Fibroblast of skin of right quadriceps (primary cell): ENCODE results near the gene SGSH.
A peak's percentile ranks its signal among the peaks of the same experiment; 100 is the strongest.
"Not testable (repeated sequence)": the region's sequence is repeated elsewhere in the genome, so short reads cannot be mapped to it uniquely, and the experiment has no call there.

ENCODE experiments used
- DNase-seq: peaks from one replicate; pipeline ENCODE4 v3.0.0-alpha.2; 2013

Gene SGSH

DNA sequence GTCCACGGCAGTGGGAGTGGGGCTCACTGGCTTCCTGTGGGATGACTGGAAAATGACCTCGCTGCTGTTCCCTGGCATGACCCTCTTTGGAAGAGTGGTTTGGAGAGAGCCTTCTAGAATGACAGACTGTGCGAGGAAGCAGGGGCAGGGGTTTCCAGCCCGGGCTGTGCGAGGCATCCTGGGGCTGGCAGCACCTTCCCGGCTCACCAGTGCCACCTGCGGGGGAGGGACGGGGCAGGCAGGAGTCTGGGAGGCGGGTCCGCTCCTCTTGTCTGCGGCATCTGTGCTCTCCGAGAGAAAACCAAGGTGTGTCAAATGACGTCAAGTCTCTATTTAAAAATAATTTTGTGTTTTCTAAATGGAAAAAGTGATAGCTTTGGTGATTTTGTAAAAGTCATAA is 32.7 kb upstream of the SGSH start:
- DNase-seq, result peak; percentile 22

DNA sequence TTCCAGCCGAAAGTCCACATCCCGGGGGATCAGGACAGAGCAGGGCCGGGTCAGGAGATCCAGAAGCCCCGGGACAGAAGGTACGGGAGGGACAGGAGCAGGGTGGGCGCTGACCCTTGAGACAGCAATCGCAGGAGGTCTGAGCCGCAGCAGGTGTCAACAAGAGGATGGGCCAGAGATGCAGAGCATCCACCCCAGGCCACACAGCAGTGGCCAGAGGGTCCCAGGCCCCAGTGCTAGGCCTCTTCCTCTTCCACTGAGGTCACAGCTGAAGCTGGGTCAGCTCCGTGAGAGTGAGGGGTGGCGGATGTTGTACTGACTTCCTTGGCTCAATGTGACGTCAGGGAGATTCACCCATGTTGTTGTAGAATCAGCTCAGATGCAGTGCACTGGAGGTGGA is 31.8 kb upstream of the SGSH start:
- no peak for DNase-seq

DNA sequence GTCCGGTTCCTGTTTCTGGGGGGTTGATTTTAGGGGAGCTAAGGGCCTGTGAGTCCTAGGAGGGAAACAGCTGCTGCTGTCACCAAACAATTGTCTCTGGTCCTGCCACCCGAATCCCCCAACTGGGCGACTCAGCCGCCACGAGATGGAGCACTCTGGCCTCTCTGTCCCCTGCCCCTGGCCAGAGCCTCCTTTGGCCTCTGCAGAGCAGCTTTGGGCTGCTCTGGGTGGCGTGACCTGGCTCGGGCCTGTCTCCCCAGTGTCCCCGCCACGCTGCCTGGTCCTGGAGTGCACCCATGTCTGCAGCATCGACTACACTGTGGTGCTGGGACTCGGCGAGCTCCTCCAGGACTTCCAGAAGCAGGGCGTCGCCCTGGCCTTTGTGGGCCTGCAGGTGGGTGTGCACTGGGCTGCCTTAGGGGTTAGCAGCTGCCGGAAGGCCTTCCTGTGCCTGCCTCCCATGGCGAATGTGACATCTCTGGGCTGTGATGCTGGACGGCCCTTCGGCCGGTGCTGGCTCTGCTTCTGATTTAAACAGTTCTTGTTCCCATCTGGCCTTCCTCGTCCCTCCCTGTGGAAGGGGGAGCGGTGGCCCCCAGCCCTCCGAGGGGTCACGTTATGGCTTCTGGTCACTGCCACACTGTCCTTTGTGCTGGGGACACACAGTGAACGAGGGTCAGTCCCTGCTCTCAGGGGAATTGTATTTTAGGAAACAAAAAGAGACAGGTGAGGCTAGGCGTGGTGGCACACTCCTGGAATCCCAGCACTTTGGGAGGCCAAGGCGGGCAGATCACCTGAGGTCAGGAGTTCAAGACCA is 29.0 kb upstream of the SGSH start:
- no peak for DNase-seq

DNA sequence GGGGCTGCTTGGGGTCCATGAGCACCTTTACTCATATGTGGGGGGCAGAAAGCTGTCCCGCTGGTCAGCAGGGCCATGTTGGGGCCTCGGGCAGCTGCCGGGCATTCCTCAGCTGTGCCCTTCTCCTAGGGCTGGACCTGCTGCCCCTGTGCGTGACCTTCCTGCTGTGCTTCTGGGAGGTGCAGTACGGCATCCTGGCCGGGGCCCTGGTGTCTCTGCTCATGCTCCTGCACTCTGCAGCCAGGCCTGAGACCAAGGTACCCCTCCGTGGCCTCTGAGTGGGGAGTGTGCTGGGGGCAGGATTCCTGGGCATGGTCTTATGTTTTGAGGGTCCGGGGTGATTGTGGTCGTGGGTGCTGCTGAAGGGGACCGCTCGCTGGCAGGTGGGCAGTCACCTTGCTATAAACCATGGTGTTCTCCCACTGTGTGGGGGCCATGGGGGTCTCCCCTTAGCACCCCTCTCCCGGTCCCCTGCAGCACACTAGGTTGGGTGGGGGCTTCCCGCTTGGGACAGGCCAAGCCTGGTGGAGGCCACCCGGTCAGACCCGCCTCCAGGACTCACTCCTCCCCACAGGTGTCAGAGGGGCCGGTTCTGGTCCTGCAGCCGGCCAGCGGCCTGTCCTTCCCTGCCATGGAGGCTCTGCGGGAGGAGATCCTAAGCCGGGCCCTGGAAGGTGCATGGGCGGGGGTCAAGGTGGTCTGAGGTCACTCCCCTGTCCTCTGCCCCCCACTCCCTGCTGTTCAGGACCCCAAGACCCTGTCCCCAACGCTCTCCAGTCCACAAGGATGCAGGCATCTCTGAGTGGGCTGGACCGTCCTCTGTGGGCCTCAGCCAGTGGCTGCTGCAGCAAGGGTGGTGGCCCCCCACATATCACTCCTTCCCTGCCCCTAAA is 28.1 kb upstream of the SGSH start:
- DNase-seq, result no peak

DNA sequence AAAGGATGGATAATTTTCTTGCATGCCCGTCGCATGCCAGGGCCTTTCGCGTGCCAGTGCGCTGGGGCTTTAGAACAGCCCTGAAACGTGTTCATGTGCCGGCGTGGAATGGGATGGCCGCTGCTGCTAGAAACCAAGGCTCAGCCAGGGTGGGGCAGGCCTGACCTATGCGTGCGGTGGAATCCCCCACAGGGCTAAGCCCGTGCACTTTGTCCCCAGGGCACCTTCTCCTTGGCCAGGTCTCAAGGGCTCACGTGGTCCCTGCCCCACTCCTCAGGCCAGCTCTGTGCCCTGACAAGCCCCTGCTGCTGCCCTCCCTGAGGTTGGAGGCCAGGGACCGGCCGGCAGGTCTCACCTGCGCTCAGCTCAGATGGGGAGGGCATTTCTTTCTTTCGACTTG is 27.4 kb upstream of the SGSH start:
- DNase-seq, result no peak

DNA sequence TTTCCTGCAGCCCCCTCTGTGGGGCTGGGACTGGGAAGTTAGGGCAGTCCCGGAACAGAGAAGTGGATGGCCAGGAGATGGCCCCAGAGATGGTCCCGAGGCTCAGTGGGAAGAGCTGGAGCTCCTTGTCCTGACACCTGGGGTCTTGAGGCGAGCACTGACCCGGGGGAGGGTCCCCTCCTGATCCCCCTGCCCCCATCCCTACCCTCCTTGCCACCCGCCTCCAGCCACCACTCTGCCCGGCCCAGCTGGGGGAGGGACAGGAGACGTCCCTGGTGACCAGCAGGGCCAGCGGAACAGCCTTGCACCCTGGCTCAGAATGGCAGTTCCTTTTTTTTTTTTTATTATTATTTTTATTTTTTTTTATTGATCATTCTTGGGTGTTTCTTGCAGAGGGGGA is 26.6 kb upstream of the SGSH start:
- no peak for DNase-seq

DNA sequence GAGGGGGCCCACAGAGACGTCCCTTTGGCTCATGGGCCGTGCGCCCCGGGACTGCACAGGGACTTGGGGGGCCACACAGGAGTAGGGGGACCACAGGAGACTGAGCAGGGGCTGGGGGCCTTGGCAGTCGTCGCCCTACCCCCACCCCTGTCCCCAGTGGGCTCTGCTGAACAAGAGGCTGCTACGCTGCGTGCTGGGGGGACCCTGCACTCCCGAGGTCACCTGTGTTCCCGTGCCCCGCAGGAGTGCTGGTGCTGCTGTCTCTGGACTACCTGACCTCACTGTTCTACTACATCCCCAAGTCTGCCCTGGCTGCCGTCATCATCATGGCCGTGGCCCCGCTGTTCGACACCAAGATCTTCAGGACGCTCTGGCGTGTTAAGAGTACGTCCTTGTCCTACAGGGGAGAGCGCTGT is 26.1 kb upstream of the SGSH start:
- no peak for DNase-seq

GRCh38 chr17:80245566-80246265 is 25.6 kb upstream of the SGSH start:
- DNase-seq, result no peak

DNA sequence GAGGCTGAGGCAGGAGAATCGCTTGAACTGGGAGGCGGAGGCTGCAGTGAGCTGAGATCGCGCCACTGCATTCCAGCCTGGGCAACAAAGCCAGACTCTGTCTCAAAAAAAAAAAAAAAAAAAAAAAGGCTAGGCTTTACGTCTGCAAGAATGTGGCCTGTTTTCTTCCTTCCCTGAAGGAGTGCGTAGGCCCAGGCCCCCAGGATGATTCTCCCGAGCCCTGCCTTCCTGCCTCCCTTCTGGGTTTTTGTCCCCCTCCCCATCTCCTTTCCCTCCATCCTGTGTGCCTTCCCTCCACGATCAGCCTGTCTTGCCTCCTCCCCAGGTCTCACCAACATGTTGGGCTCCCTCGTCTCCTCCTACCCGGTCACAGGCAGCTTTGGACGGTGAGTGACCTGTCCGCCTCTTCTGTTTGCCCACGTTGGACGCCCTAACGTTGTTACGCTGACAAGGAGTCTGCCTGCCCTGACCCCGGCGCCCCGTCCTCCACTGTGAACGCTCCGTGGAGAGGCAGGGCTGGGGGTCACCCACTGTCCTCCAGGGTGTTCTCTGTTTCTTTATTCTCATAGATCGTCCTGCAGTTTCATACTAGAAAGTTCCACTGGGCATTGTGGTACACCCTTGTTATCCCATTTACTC is 24.9 kb upstream of the SGSH start:
- DNase-seq, result no peak

- DNase-seq, result not testable (repeated sequence)
Observed at GRCh38 chr17:80244448-80244847, 24.3 kb upstream of the SGSH start.

DNA sequence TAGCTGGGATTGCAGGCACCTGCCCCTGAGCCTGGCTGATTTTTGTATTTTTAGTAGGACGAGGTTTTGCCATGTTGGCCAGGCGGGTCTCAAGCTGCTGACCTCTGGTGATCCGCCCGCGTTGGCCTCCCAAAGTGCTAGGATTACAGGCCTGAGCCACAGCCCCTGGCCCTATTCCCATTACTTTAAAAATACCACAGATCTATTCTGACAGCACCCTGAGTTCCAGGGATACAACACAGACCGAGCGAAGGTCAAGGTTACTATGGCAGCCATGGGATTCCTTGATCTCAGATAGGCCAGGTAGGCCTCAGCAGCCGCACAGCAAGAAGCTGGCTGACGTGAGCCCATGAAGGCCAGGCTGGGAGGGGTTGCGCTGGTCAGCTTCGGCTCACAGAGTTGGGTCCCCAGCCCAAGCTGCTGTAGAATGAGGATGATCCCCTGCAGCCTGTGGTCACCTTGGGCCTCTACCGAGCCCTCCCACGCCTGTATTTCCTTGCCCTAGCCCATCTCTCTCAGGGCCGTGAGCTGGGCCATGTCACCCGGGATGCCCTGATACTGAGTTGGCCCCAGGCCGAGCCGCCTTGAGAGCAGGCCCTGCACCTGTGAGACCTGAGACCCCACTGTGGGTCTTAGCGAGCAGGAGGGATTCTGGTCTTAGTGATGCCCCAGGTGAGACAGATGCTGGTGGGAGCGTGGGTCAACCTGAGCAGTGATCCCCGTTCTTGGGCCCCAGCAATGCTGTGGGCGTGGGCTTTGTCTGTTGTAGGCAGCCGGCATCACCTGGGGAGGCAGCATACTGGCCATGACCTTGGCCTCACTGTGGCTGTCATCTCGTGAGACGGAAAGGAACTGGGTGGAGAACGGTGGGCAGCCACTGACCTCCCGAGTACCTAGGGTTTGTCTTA is 23.6 kb upstream of the SGSH start:
- DNase-seq, result no peak

- DNase-seq, result no peak
Observed at GRCh38 chr17:80242505-80242904, 22.4 kb upstream of the SGSH start.

DNA sequence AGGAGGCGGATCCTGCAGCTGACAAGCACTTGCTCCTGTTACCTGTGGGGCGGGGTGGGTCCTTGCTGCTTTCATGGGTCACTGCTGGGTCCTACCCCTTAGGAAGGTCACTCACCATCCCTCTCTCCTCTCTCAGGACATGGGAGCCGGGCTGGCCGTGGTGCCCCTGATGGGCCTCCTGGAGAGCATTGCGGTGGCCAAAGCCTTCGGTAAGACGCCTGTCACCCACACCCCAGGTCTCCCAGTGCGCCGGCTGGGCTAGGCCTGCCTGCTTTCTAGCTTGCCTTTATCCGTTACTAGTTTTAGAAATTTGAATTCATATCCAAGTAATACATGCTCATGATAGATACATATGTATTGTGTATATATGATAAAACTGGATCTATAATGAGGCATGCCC is 17.3 kb upstream of the SGSH start:
- DNase-seq, result no peak

GRCh38 chr17:80236911-80237310 is 16.8 kb upstream of the SGSH start:
- no peak for DNase-seq

GRCh38 chr17:80233202-80233601 is 13.1 kb upstream of the SGSH start:
- no peak for DNase-seq

GRCh38 chr17:80232438-80232837 is 12.3 kb upstream of the SGSH start:
- no peak for DNase-seq

DNA sequence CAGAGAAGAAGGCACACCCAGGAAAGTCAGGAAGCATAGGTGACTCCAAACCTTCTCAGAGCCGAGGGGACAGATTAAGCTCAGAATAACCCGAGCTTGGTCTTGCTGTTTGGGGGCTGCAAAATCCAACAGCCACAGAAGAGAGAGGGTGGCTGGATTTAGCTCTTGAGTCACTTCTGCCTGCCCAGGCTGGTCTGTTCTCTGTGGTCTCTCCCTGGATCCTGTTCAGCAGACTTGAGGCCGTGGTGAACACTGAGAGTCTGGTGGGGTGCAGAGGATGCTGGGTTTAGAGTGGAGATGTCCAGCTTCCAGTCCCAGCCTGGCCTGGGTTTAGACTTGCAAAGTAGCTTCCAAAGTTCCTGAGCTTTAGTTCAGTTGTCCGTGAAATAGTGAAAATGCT is 8.9 kb upstream of the SGSH start:
- DNase-seq, result no peak

DNA sequence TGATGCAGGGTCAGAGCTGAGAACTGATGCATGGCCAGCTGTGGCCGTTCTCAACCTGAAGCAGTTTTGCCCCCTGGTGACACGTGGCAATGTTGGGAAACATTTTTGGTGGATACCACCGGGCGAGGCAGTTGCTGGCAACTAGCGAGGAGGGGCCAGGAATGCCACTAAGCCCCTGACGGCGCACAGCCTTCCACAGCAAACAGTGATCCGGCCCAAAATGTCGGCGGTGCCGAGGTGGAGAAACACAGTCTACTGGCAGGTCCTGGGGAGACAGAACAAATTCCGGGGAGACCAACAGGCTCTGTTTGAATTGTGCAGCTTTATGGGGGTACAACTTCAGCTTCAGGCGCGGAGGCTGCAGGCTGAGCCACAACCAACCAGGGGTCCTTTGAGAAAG is 8.3 kb upstream of the SGSH start:
- no peak for DNase-seq

DNA sequence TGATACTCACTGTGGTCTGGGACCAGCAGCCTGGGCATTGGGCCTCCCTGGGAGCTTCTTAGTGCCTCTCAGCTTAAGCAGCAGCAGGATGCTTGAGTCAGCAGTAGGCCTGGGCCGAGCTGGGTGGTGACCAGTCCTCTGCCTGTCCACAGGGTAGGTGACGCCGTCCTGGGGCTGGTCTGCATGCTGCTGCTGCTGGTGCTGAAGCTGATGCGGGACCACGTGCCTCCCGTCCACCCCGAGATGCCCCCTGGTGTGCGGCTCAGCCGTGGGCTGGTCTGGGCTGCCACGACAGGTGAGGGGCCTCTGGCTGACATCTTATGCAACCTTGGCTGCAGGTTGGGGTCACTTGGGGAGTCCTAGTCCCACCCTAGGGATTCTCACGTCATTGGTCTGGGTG is 7.5 kb upstream of the SGSH start:
- no peak for DNase-seq

DNA sequence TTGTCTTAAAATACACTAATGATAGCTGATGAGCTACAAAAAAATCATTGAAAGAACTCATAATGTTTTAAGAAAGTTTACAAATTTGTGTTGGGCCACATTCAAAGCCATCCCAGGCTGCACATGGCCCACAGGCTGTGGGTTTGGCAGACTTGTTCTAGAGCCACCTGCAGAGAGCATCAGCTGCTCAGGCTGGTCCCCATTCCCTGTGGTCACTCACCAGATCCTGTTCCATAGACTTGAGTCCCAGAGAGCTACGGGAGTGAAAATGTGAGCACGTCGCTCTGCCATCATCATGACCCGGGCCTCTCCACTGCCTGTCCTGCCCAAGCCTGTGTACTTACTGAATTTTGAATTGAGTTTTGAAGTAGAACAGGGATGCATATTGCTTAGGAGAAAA is 7.0 kb upstream of the SGSH start:
- no peak for DNase-seq

DNA sequence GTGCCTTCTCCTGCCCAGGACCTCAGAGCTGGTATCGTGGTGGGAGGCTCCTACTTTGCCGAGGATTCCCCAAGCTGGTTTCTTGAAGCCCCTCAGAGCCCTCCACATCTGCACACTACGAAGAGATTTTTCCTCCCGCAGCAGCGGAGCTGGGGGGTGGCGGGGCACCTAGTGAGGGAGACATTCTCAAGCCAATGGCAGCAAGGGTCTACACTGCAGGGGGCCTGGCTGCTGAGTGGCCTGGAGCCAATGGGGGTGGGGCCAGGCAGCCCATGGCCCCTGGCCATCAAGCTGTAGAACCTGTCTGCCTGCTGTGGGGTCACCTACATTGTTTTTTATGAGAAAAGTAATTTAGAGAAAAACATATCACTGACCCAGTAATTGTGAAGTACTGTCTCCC is 5.1 kb upstream of the SGSH start:
- DNase-seq, result no peak

DNA sequence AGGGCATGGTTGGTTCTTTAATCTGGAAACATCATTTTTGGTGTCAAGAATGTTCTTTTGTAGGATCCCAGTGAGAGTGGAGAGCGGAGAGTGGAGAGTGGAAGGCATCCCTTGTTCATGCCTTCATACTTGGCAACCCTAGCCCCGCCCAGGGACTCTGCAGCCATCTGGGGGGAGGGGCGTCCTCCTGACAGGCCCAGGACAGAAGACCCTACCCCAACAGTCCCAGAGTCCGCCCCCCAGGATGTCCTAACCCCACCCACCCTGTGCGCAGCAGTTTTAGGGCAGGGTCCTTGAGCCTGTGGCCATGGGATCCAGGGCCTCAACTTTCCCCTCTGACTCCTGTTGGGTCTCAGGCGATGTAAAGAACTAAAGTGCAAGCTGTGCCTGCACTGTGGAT is 4.5 kb upstream of the SGSH start:
- DNase-seq, result no peak
